ENCODE results near the gene ZBTB12. TPM values are rescaled to one million over a fixed set of nuclear protein-coding genes. Genes with fewer than 3 reads are reported as not detected.

The ZBTB12 gene
- total and polyA plus RNA-seq, 9 of the 15 experiments (the other 6 are each of a cell fraction or from before 2014, with no cell fraction given): 0.03 to 12.4 (median 5.8) TPM; not detected in 1

GRCh38 chr6:31862344-31863235, 39.3 kb downstream of the ZBTB12 start, which contains the start of gene NEU1 (continued):
- TF ChIP-seq TEAD4 (IDR thresholded peaks at IDR 0.05; ENCODE audit: low read length) (no peak; the same call in 1 of the 2 replicates), TEAD4 (CRISPR knock-in tag; IDR thresholded peaks at IDR 0.05; ENCODE audit: borderline replicate concordance) (no peak), RFX7 (CRISPR knock-in tag; IDR thresholded peaks at IDR 0.05) (no peak), ARID1B (IDR thresholded peaks at IDR 0.05) (peak; percentile 37; the same call in 1 of the 2 replicates), GABPB1 (CRISPR knock-in tag; IDR thresholded peaks at IDR 0.05) (peak; percentile 82), DEAF1 (CRISPR knock-in tag; IDR thresholded peaks at IDR 0.05) (0 out of 2 replicates have a peak, but pooled peaks have one; percentile 35), SLC30A9 (CRISPR knock-in tag; IDR thresholded peaks at IDR 0.05) (no peak), COPS2 (conservative IDR thresholded peaks at IDR 0.05) (no peak), ILK (tag; IDR thresholded peaks at IDR 0.05; ENCODE audit: borderline replicate concordance, low read depth) (no peak), KDM5B (IDR thresholded peaks at IDR 0.05; ENCODE audit: insufficient replicate concordance, low read depth, low read length) (peak; percentile 99), FIP1L1 (IDR thresholded peaks at IDR 0.05; ENCODE audit: low read depth, low read length, poor library complexity, severe bottlenecking) (peak; percentile 89), SNRNP70 (optimal IDR thresholded peaks at IDR 0.05; ENCODE audit: low read depth, low read length) (no peak), BCL6 (CRISPR knock-in tag; IDR thresholded peaks at IDR 0.05) (no peak), MAX (CRISPR knock-in tag; IDR thresholded peaks at IDR 0.05) (peak; percentile 93), ZSCAN32 (CRISPR knock-in tag; IDR thresholded peaks at IDR 0.05) (peak; percentile 76; the same call in 1 of the 2 replicates), HLTF (IDR thresholded peaks at IDR 0.05) (0 out of 2 replicates have a peak, but pooled peaks have one; percentile 85), KDM2B (CRISPR knock-in tag; IDR thresholded peaks at IDR 0.05) (no peak), EP300 (IDR thresholded peaks at IDR 0.05; ENCODE audit: low read length) (peak; percentile 38), FOSL1 (tag; conservative IDR thresholded peaks at IDR 0.05) (peak; percentile 99), HCFC1 (IDR thresholded peaks at IDR 0.05; ENCODE audit: low read depth, low read length) (peak; percentile 69), NRF1 (conservative IDR thresholded peaks at IDR 0.05 in 1 of 2, IDR thresholded peaks at IDR 0.05 in 1 of 2) (peak; percentile 77 to 80), NCOR1 (IDR thresholded peaks at IDR 0.05) (no peak), BRF1 (IDR thresholded peaks at IDR 0.05; ENCODE audit: borderline replicate concordance, extremely low read depth, insufficient read length) (no peak), CEBPB (tag; IDR thresholded peaks at IDR 0.05) (no peak), L3MBTL2 (IDR thresholded peaks at IDR 0.05) (peak; percentile 98), DIDO1 (tag; IDR thresholded peaks at IDR 0.05; ENCODE audit: low read depth) (no peak)
- TF ChIP-seq, protein P1, sequence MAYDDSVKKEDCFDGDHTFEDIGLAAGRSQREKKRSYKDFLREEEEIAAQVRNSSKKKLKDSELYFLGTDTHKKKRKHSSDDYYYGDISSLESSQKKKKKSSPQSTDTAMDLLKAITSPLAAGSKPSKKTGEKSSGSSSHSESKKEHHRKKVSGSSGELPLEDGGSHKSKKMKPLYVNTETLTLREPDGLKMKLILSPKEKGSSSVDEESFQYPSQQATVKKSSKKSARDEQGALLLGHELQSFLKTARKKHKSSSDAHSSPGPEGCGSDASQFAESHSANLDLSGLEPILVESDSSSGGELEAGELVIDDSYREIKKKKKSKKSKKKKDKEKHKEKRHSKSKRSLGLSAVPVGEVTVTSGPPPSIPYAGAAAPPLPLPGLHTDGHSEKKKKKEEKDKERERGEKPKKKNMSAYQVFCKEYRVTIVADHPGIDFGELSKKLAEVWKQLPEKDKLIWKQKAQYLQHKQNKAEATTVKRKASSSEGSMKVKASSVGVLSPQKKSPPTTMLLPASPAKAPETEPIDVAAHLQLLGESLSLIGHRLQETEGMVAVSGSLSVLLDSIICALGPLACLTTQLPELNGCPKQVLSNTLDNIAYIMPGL (CRISPR knock-in tag; IDR thresholded peaks at IDR 0.05): no peak
